Amniotic stem cell (primary cell): ENCODE measurements around the gene HNRNPDL.
"Not testable (repeated sequence)": the region's sequence is repeated elsewhere in the genome, so short reads cannot be mapped to it uniquely, and the experiment has no call there.

ENCODE experiments used
- DNase-seq: peaks from one replicate; lab custom pipeline; 2025; lab: John Stamatoyannopoulos, UW

The HNRNPDL gene

DNA sequence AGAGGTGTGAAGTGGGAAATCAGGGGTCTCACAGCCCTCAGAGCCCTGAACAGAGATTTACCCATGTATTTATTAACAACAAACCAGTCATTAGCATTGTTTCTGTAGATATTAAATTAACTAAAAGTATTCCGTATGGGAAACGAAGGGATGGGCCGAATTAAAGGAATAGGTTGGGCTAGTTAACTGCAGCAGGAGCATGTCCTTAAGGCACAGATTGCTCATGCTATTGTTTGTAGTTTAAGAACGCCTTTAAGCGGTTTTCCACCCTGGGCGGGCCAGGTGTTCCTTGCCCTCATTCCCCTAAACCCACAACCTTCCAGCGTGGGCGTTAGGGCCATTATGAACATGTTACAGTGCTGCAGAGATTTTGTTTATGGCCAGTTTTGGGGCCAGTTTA lies 44.0 kb downstream of the HNRNPDL start:
- DNase-seq = not testable (repeated sequence)

DNA sequence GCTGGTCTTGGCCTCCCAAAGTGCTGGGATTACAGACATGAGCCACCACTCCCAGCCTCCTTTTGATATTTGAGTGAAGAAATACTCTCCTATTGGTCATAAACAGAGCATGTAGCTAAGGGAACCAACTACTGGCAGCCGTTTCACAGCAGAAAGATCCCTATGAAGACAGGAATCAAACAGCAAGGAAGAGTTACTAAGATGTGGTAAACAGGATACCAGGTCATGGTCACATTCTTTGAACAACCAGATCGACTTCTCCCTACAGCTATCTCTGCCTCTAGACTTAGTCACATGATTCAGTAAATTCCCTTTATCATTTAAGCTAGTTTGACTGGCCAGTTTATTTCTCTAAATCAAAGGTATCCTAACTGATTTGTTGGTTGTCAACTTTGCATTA lies 47.5 kb downstream of the HNRNPDL start:
- DNase-seq = no peak

DNA sequence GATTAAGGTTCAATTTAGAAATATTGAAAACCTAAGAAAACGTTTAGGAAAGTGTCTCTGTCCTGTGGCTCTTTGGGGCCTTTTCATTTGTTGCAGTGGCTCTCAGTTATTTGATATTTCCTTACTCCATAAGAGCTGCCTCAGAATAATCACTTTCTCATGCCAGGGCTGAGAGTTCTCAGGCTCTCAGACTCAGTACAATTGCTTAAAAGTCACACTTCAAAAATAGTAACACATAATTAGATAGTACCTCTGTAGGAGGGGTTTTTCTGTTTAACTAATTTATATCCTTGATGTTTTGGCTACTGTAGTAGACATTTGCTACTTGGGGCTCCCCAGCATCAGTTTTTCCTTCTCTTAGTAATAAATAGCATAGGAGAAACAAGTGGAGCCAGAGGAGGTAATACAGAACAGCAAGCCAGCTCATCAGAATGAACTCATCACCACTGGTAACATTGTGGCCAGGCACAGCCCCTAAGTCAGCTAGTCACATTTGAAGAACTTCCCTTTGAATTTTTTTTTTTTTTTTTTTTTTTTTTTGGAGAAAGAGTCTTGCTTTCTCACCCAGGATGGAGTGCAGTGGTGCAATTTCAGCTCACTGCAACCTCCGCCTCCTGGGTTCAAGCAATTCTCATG lies 48.5 kb downstream of the HNRNPDL start:
- no peak for DNase-seq

DNA sequence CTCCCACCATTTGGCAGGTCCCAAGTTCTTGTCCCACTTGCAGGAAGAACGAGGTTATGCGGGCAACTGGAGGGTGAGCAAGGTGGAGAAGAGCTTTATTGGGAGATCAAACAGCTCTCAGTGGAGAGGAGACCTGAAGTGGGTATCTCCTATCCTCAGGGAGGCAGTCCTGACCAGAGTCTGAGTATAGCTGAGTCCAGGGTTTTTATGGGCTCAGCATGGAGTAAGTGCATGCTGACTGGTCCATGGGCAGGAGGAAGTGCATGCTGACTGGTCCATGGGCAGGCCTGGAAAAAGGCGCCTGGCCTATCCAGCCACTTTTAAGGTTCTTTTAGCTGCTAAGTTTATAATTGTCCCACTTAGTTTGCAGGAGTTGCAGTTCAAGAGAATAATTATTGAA lies 49.0 kb downstream of the HNRNPDL start:
- DNase-seq = no peak

DNA sequence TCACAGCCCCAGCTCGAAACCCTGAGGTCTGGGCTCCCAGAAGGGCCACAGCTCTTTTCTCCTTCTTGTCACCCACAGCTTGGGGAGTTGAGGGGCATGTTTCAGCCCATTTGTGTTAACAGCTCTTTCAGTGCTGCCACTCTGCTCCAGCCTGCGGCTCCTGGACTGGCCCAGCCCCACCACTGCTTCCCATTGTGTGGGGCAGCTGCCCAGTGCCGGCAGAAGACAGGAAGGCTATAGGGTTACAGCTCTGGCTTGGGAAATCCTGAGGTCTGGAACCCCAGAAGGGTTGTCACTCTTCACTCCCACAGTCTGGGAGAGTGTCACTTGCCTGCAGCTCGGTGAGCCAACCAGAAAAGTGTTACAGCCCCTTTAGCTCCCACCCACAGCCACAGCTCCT lies 49.4 kb downstream of the HNRNPDL start:
- DNase-seq = no peak

DNA sequence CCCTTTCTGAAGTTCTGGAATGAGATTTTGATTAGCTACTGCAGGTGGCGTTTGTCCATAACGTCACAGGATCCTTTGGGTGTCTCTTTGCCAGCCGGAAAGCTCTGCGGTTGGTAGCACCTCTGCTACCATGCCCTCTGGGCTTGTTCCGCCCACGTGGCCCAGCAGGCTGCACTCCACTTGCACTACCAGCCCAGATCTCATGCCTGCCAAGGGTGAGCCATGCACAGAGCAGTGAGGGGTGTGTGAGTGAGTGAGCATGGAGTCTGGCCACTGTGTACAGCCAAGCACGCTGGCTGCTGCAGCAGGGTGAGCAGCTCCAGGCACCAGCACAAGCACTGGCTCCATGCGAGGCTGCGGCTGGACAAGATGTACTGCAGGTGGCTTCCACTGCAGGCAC lies 49.9 kb downstream of the HNRNPDL start:
- DNase-seq = no peak

DNA sequence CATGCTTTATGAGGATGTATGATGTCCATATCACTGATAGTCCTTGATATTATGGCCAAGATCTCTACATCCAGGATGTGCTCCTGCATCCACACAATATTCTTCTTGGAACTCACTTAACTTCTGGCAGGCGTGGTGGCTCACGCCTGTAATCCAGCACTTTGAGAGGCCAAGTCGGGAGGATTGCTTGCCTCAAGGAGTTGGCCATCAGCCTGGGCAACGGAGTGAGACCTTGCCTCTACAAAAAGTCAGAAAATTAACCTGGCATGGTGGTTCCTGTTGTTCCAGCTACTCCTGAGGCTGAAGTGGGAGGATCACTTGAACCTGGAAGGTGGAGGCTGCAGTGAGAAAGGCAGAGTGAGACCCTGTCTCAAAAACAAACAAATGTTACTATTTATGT lies 54.2 kb downstream of the HNRNPDL start:
- DNase-seq = no peak

DNA sequence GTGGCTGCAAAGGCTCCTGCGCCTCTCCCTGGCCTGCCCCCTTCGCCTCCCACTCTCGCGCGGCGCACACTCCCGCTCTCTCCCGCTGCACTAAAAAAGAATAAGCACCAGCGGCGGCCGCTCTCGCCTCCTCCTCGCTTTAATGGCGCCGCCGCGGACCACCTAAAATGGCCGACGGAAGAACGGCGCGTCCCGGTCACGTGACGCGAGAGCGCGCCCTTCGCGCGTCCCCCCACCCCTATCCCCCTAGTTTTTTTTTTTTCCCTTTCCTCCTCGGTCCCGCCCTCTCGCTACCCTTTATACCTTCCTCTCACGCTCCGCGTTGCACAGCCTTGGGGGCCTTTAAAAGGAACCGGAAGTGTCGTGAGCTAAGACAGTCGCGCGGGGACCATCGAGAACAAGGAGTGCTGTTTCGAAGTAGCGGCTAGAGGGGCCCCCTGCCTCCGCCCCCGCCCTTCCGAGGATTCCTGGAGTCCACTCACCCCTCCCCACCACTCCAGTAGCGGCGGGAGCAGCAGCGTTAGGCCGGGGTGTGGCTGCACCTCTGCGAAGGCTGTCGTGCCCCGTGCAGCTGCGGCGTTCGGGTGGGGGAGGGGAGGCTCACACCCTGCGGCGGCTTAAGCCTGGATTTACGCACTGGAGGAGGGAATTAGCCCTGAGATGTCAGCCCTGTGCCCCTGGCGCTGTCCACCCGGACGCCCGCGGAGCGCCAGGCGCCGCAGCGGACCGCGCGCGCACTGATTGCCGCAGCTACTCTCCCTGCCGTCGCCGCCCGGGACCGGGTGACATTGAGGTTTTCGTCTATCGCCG lies 56.2 kb downstream of the HNRNPDL start, which contains the start of gene HNRNPD:
TSS of gene HNRNPD (minus strand) at position 176 of the 810 bp plus-strand sequence. CDS start 313 bp downstream, outside the sequence.
- DNase-seq = peak; percentile 99

DNA sequence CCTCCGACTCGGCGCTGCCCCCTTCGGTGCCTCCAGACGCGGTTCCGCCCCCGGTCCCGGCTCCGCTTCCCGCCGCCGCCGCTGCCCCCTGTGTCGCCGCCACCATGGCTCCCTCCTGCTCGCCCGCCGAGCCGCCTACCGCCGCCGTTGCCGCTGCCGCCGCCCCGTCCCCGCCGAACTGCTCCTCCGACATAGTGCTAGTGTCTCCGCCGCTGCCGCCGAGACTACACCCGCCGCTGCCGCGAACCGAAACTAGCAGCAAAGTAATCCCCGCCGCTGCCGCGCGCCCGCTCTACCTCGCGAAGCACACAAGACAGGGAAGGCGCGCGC lies 56.8 kb downstream of the HNRNPDL start:
- DNase-seq = no peak
